ENCODE data around the gene DNAH9. TPM values are rescaled to one million over a fixed set of nuclear protein-coding genes. Genes with fewer than 3 reads are reported as not detected.

The DNAH9 gene
- total and polyA plus RNA-seq, 12 donors: 0.06 to 0.10 TPM; not detected in 10

DNA sequence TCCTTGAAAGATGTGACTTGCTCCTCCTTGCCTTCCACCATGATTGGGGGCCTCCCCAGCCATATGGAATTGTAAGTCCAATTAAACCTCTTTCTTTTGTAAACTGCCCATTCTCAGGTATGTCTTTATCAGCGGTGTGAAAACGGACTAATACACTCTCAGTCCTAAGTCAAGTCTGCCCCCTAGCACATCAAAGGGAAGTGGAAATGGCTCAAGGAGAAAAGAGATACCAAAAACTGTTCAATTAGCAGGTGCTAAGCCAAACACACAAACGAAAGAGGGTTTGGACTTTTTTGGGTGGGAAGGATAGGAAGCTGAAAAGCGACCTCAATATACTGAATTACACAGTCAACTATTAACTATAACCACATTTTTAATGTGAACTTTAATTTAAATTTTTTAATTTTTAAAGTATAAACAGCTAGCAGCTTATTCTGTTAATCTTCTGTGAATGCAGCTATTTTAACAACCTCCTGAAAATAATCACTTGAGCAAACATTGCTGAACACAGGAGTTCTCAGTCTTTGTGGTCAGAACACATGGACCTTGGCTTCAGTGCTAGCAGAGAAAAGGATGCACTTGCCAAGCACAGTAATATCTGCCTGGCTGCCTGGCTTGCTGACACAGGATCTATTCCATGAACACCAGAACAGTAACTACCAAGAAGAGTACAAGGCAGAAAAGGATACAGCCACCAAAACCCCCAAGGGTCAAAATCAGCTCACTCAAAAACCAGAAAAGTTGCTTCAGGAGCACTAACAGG lies 388.1 kb downstream of the DNAH9 start:
- DNase-seq (peak in 1 of 2 donors; percentile 28), ATAC-seq (peak in 6 of 8 donors; percentile 39 to 91 (median 74))
- TF ChIP-seq, protein P1, sequence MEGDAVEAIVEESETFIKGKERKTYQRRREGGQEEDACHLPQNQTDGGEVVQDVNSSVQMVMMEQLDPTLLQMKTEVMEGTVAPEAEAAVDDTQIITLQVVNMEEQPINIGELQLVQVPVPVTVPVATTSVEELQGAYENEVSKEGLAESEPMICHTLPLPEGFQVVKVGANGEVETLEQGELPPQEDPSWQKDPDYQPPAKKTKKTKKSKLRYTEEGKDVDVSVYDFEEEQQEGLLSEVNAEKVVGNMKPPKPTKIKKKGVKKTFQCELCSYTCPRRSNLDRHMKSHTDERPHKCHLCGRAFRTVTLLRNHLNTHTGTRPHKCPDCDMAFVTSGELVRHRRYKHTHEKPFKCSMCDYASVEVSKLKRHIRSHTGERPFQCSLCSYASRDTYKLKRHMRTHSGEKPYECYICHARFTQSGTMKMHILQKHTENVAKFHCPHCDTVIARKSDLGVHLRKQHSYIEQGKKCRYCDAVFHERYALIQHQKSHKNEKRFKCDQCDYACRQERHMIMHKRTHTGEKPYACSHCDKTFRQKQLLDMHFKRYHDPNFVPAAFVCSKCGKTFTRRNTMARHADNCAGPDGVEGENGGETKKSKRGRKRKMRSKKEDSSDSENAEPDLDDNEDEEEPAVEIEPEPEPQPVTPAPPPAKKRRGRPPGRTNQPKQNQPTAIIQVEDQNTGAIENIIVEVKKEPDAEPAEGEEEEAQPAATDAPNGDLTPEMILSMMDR (IDR thresholded peaks at IDR 0.05): no peak
- intact Hi-C loops (cut with DNase I): loop anchor here in 6 of 10 donors (5.0 to 10.0 kb wide), 2 partner anchors 1109 to 1112 kb away; no protein-coding TSS in a partner anchor
- H3K9me3 ChIP-seq: no peaks in the 10 kb centered on the region
- WGBS, 2 donors: 92 to 94% methylated on average over 4 of the region's 4 CpGs
- no peaks in the 10 kb centered on the region for H3K27me3 ChIP-seq
- H3K4me3 ChIP-seq: no peak overlapping the region
- H3K27ac ChIP-seq: peak overlapping the region in 4 of 10 donors; percentile 20 to 64 (median 50)
- H3K36me3 ChIP-seq: peaks cover 0 to 84% (median 30%) of the 10 kb centered on the region in 9 donors
- peaks cover 0 to 15% (median 4%) of the 10 kb centered on the region in 9 donors for H3K4me1 ChIP-seq

DNA sequence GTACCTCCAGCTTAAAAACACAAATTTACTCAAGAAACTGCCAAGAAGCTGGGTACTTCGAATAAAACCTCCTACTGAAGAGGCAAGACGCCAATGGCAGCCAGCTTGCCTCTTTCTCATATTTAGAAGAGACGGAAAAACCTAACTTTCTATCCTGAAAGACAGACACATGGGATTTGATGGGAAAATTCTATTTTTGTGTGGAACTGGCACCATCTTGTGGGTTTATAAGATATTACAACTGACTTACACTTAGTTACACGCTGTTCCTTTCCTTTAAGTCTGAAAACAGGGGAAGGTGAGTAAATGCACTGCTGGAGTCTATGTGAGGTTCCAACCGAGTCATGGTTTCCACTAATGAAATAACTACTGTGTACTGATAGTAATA lies 388.7 kb downstream of the DNAH9 start:
- Histone ChIP-seq H3K9me3 (no peaks in the 10 kb centered on the region), H3K4me3 (no peak overlapping the region), H3K36me3 (peaks cover 0 to 84% (median 30%) of the 10 kb centered on the region in 9 donors), H3K4me1 (peaks cover 0 to 15% (median 4%) of the 10 kb centered on the region in 9 donors), H3K27me3 (no peaks in the 10 kb centered on the region), H3K27ac (peak overlapping the region in 4 of 10 donors; percentile 20 to 64 (median 50))
- WGBS, 2 donors: 46 to 54% methylated on average over 5 of the region's 5 CpGs
- intact Hi-C loops (cut with DNase I): loop anchor here in 6 of 10 donors (5.0 to 10.0 kb wide), 2 partner anchors 1110 to 1112 kb away; no protein-coding TSS in a partner anchor
- TF ChIP-seq, protein P1 (IDR thresholded peaks at IDR 0.05): peak; percentile 23 to 71 (median 61)
- DNase-seq (peak in 1 of 2 donors; percentile 5), ATAC-seq (peak in 6 of 8 donors; percentile 50 to 77 (median 62))

DNA sequence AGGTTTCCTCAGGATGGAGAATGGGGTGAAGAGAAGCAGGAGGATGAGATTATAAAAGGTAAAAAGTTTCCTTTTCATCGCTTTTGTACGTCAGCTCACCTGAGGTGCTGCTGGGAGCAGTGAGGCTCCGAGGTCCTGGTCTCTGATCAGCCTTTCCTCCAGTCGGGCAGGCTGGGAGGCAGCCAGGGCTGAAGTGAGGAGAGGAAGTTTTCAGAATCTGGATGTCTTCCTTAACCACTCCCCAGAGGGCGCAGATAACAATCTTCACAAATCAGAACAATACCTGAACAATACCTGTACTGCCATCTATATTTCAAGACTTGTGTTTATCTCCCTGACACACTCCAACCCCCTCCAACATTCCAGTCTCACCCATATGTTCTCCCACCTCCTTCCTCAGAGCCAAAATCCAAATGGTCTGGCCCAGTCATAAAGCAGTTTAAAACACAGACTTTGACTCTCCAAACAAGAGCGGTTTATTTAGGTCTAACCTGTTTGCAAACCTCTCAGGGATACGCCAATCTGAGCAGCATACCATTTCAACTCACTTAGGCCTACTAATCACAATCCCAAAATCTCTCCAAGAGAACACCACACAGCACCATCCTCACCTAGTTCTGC lies 392.2 kb downstream of the DNAH9 start:
- H3K27me3 ChIP-seq: no peaks in the 10 kb centered on the region
- peaks cover 0 to 64% (median 16%) of the 10 kb centered on the region in 9 donors for H3K36me3 ChIP-seq
- peaks cover 0 to 16% (median 4%) of the 10 kb centered on the region in 9 donors for H3K4me1 ChIP-seq
- DNase-seq (no peak), ATAC-seq (no peak)
- H3K9me3 ChIP-seq: no peaks in the 10 kb centered on the region
- no peak overlapping the region for H3K27ac ChIP-seq
- TF ChIP-seq, protein P1 (IDR thresholded peaks at IDR 0.05): no peak
- 77 to 87% methylated on average over 7 of the region's 7 CpGs for WGBS, 2 donors
- H3K4me3 ChIP-seq: no peak overlapping the region
- intact Hi-C loops (cut with DNase I): loop anchor here in 1 of 10 donors (10.0 kb wide), 1 partner anchor 114 kb away; no protein-coding TSS in a partner anchor

DNA sequence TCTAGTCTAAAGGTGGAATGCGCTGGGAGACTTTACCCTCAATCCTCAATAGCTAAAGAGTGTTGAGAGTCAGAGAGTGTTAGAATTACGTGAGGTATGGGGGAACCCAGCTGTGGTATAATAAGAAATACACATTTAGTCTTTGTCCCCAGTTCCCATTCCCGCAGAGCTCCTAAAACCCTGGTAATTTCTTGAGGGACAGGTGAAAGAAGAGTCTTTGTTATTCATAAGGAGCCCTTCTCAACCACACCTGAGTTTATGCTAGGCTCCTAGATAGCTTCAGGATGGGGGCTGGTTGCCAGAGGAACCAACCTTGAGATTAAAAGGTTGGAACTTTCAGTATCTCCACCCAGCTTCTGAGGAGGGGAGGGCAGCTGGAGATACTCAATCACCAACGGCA lies 393.2 kb downstream of the DNAH9 start:
- TF ChIP-seq, protein P1 (IDR thresholded peaks at IDR 0.05): no peak
- H3K9me3 ChIP-seq: no peaks in the 10 kb centered on the region
- no peak for DNase-seq
- 68% methylated on average over 4 of the region's 4 CpGs for WGBS, 2 donors
- H3K4me1 ChIP-seq: peaks cover 0 to 21% (median 12%) of the 10 kb centered on the region in 9 donors
- no peaks in the 10 kb centered on the region for H3K27me3 ChIP-seq
- H3K4me3 ChIP-seq: no peak overlapping the region
- intact Hi-C loops (cut with DNase I): loop anchor here in 1 of 10 donors (10.0 kb wide), 1 partner anchor 113 kb away; no protein-coding TSS in a partner anchor
- H3K36me3 ChIP-seq: peaks cover 0 to 59% (median 15%) of the 10 kb centered on the region in 9 donors
- ATAC-seq: no peak
- no peak overlapping the region for H3K27ac ChIP-seq
